ENCODE data around the gene NRL.

GRCh38 chr14:24063263-24063836 is 51.4 kb downstream of the NRL start:
- TF ChIP-seq CTCF (IDR thresholded peaks at IDR 0.05): no peak
- TF ChIP-seq POLR2A (IDR thresholded peaks at IDR 0.05): no peak

All from heart left ventricle (tissue), 13 donors.